Type B pancreatic cell (in vitro differentiated cells): ENCODE data around the gene DCLK1. TPM values are rescaled to one million over a fixed set of nuclear protein-coding genes. Genes with fewer than 3 reads are reported as not detected.
A peak's percentile ranks its signal among the peaks of the same experiment; 100 is the strongest.

Experiments used
- DNase-seq: peaks from one replicate; pipeline ENCODE4 v3.0.0; 2021; ENCODE audit warnings: mixed read lengths; ENCODE audit not compliant: unreplicated experiment; ENCODE audit errors: extremely low spot score
- H3K27ac Mint-ChIP-seq: 2 replicates; pipeline ENCODE4 v1.8.0; 2021; ENCODE audit warnings: mild to moderate bottlenecking, mixed read lengths
- H3K27me3 Mint-ChIP-seq: 2 replicates; pipeline ENCODE4 v1.8.0; 2021; ENCODE audit warnings: mixed read lengths
- H3K36me3 Mint-ChIP-seq: 2 replicates; pipeline ENCODE4 v1.8.0; 2021; ENCODE audit warnings: mixed read lengths
- H3K4me1 Mint-ChIP-seq: one replicate; pipeline ENCODE4 v1.8.0; 2021; ENCODE audit warnings: mixed read lengths; ENCODE audit not compliant: unreplicated experiment
- H3K4me3 Mint-ChIP-seq: 2 replicates; pipeline ENCODE4 v1.8.0; 2021; ENCODE audit warnings: mild to moderate bottlenecking, mixed read lengths
- H3K9me3 Mint-ChIP-seq: 2 replicates; pipeline ENCODE4 v1.8.0; 2021; ENCODE audit warnings: mixed read lengths
- total RNA-seq: library from RNA; stranded (reverse); gene quantifications from 2 replicates; pipeline ENCODE4 v1.2.1, GENCODE V29; 2021; ENCODE audit warnings: low replicate concordance
- TF ChIP-seq, protein P1 (sequence below): fragments of 200-600 bp; sonication (generic); conservative IDR thresholded peaks from 2 replicates; pipeline ENCODE4 v1.5.0; 2021; ENCODE audit warnings: antibody characterized with exemption, mild to moderate bottlenecking

Gene DCLK1
- total RNA-seq, 1 donor from 2014 or later: 47.1 TPM

DNA sequence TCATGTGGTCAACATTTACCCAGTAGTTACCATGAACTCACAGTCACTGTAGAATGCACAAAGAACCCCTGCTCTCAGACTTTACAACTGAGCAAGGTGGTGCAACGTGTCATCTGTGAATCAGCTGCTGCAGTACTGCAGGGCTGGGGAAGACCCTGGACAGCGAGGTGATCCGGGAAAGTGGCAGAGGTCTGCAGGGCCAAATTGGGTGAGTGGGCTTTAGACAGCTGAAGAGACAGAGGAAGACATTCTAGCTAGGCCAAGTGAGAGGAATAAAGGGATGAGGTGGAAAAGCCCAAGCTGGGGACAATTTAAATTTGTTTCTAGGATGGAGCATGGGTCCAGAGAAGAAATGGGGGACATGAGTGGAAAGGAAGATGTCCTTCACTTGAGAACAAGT, 270.5 kb downstream of the DCLK1 start:
- Mint-ChIP-seq H3K9me3 (peaks cover 12% of the 10 kb centered on the region), H3K4me1 (peaks cover 14% of the 10 kb centered on the region), H3K27me3 (peaks cover 12% of the 10 kb centered on the region), H3K4me3 (no peak overlapping the region), H3K27ac (no peak overlapping the region), H3K36me3 (peaks cover 9% of the 10 kb centered on the region)
- TF ChIP-seq, protein P1, sequence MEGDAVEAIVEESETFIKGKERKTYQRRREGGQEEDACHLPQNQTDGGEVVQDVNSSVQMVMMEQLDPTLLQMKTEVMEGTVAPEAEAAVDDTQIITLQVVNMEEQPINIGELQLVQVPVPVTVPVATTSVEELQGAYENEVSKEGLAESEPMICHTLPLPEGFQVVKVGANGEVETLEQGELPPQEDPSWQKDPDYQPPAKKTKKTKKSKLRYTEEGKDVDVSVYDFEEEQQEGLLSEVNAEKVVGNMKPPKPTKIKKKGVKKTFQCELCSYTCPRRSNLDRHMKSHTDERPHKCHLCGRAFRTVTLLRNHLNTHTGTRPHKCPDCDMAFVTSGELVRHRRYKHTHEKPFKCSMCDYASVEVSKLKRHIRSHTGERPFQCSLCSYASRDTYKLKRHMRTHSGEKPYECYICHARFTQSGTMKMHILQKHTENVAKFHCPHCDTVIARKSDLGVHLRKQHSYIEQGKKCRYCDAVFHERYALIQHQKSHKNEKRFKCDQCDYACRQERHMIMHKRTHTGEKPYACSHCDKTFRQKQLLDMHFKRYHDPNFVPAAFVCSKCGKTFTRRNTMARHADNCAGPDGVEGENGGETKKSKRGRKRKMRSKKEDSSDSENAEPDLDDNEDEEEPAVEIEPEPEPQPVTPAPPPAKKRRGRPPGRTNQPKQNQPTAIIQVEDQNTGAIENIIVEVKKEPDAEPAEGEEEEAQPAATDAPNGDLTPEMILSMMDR: no peak
- DNase-seq: no peak

DNA sequence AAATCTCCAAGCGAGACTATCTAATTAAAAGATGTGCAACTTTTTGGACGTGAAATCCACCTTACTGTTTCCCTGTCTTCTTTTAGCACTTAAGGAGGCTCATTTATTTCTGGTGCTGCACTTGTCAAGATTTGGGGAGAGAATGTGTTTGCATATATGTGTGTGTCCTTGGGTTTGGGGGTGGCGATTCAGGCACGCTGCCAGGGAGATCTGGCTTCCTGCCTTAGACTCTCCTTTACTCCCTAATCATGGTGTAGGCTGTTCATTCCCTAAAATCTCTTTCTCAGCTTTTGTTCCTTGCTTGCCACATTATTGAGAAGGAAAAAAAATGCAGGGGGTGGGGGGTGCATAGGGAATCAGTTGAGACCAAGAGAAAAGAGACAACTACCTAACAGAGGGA, 271.2 kb downstream of the DCLK1 start:
- peaks cover 19% of the 10 kb centered on the region for H3K27me3 Mint-ChIP-seq
- peaks cover 4% of the 10 kb centered on the region for H3K36me3 Mint-ChIP-seq
- no peak for DNase-seq
- TF ChIP-seq, protein P1: no peak
- H3K27ac Mint-ChIP-seq: no peak overlapping the region
- H3K9me3 Mint-ChIP-seq: peaks cover 12% of the 10 kb centered on the region
- peaks cover 8% of the 10 kb centered on the region for H3K4me1 Mint-ChIP-seq
- no peak overlapping the region for H3K4me3 Mint-ChIP-seq

DNA sequence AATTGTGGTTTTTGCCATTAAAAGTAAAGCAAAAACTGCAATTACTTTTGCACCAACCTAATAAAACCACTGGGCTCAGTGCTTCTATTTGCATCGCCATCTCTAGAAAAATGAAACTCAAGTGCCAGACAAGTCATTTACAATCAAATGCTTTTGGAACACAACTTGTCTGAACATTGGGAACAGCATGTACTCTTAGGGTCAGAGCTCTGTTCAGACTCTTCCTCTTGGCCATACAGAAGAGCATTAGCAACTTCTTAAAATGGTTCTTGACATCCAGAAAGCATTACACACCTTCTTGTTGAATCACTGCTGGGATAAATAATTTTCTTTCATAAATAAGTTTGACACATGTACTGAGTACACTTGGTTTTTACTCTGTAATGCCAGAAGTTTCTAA, 272.5 kb downstream of the DCLK1 start:
- Mint-ChIP-seq H3K9me3 (peaks cover 12% of the 10 kb centered on the region), H3K36me3 (peaks cover 4% of the 10 kb centered on the region), H3K27ac (no peak overlapping the region), H3K27me3 (peaks cover 31% of the 10 kb centered on the region), H3K4me3 (no peak overlapping the region), H3K4me1 (peaks cover 8% of the 10 kb centered on the region)
- TF ChIP-seq, protein P1: no peak
- no peak for DNase-seq

DNA sequence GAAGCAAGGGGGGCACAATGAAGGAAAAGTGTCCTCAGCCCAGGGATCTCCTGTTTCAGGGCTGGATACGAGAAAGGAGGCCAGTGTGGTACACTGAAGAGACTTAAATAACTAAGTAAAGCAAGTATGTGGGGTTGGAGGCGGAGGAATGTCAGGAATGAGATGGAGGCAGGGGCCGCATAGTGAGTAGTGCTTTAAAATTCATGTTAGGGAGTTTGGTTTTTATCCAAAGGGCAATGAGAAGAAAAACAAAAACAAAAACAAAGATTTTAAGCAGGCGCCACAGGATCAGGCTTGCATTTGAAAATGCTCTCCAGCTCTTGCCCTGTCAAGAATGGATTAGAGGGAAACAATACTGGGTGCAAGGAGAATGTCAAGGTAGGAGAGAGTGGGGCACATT, 273.4 kb downstream of the DCLK1 start:
- Mint-ChIP-seq H3K36me3 (peaks cover 4% of the 10 kb centered on the region), H3K4me1 (peaks cover 8% of the 10 kb centered on the region), H3K4me3 (no peak overlapping the region), H3K9me3 (peaks cover 12% of the 10 kb centered on the region), H3K27ac (peak overlapping the region; percentile 37), H3K27me3 (peaks cover 35% of the 10 kb centered on the region)
- DNase-seq: no peak
- TF ChIP-seq, protein P1: no peak

DNA sequence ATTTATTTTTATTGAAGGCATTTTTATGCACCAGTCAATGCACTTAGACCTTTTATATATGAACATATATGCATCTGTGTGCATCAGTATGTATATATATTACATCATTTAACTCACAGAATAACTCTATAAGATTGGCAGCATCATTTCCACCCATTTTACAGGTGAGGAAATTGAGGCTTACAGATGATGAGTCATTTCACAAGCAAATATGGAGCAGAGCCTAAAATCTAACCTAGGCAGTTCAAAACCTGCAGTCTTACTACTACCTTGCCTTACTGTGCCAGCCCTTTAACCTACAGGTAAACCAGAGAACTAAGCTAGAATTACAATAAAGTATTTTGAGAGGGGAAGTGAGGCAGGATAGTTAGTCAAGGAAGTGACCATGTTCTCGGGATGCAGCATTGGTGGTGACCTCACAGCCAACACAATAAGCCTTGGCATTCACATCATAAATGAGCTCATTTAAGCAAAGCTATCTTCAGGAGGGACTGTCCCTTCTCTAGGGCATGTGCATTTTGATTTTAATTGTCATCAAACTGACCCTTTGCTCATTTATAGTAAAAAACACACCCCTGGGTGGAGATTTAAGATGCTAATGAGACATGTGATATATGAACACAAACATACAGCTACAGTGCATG, 274.3 kb downstream of the DCLK1 start:
- DNase-seq: no peak
- TF ChIP-seq, protein P1: no peak
- Mint-ChIP-seq H3K9me3 (peaks cover 5% of the 10 kb centered on the region), H3K36me3 (peaks cover 4% of the 10 kb centered on the region), H3K4me3 (no peak overlapping the region), H3K27me3 (peaks cover 35% of the 10 kb centered on the region), H3K4me1 (peaks cover 8% of the 10 kb centered on the region), H3K27ac (no peak overlapping the region)
